NCI-H748 (cell line): ENCODE results near the gene CIB2.

Experiments
- DNase-seq: peaks from one replicate; lab custom pipeline; 2025; ENCODE audit not compliant: unreplicated experiment; lab: John Stamatoyannopoulos, UW

CIB2 gene

GRCh38 chr15:78087951-78088772 is 43.1 kb downstream of the CIB2 start:
- no peak for DNase-seq

GRCh38 chr15:78085928-78086327 is 45.3 kb downstream of the CIB2 start:
- no peak for DNase-seq

- DNase-seq, result no peak
Observed at GRCh38 chr15:78084449-78084750, 46.8 kb downstream of the CIB2 start.

- no peak for DNase-seq
Observed at GRCh38 chr15:78083687-78084448, 47.4 kb downstream of the CIB2 start.

- no peak for DNase-seq
Observed at GRCh38 chr15:78083186-78083585, 48.1 kb downstream of the CIB2 start.

GRCh38 chr15:78082743-78083110 is 48.5 kb downstream of the CIB2 start:
- DNase-seq, result no peak

- DNase-seq, result no peak
Observed at GRCh38 chr15:78082106-78082742, 49.0 kb downstream of the CIB2 start.

- DNase-seq, result no peak
Observed at GRCh38 chr15:78080088-78080460, 51.2 kb downstream of the CIB2 start.

GRCh38 chr15:78079298-78080087 is 51.8 kb downstream of the CIB2 start:
- DNase-seq, result no peak

- DNase-seq, result peak; percentile 56
Observed at GRCh38 chr15:78077871-78078210, 53.4 kb downstream of the CIB2 start.

GRCh38 chr15:78077053-78077870 is 54.0 kb downstream of the CIB2 start, which contains the start of gene TBC1D2B:
TBC1D2B (minus strand) TSS chr15:78077711; CDS start chr15:78077652, 59 bp downstream.
- peak; percentile 75 for DNase-seq

GRCh38 chr15:78076231-78077052 is 54.8 kb downstream of the CIB2 start:
- DNase-seq, result no peak

- peak; percentile 29 for DNase-seq
Observed at GRCh38 chr15:78075490-78076230, 55.6 kb downstream of the CIB2 start.

GRCh38 chr15:78073046-78073787 is 58.0 kb downstream of the CIB2 start:
- no peak for DNase-seq

- no peak for DNase-seq
Observed at GRCh38 chr15:78072080-78072892, 59.0 kb downstream of the CIB2 start.

- no peak for DNase-seq
Observed at GRCh38 chr15:78071383-78071782, 59.9 kb downstream of the CIB2 start.

- DNase-seq, result no peak
Observed at GRCh38 chr15:78070049-78070700, 61.1 kb downstream of the CIB2 start.
